Esophagus muscularis mucosa (tissue), 4 donors: ENCODE measurements around the gene PRPF40A. TPM values are rescaled to one million over a fixed set of nuclear protein-coding genes. Genes with fewer than 3 reads are reported as not detected.

Source experiments
- DNase-seq: peaks from one replicate; pipeline ENCODE4 v3.0.0-alpha.2; 2017; ENCODE audit errors: extremely low spot score
- H3K27ac ChIP-seq, 4 donors: fragments of 200-600 bp; sonication (generic); replicated peaks in 1 of 4; 1 replicate in 3 of 4; 2 replicates in 1 of 4; pipeline ENCODE4 v1.5.1; 2016 to 2019; ENCODE audit warnings: mild to moderate bottlenecking in 1 of 4
- H3K27me3 ChIP-seq, 4 donors: fragments of 200-600 bp; sonication (generic); one replicate each; pipeline versions ENCODE4 v1.5.1 to v1.6.0; 2016 to 2019
- H3K36me3 ChIP-seq, 4 donors: fragments of 200-600 bp; sonication (generic); one replicate each; pipeline ENCODE4 v1.5.1; 2016 to 2019
- H3K4me1 ChIP-seq, 4 donors: fragments of 200-600 bp; sonication (generic); one replicate each; pipeline ENCODE4 v1.5.1; 2016 to 2019
- H3K4me3 ChIP-seq, 4 donors: fragments of 200-600 bp; sonication (generic); 1 replicate in 2 of 4; 2 replicates in 2 of 4; pipeline ENCODE4 v1.5.1; 2016 to 2019; ENCODE audit warnings: mild to moderate bottlenecking in 4 of 4, moderate library complexity in 1 of 4
- H3K9me3 ChIP-seq, 4 donors: fragments of 200-600 bp; sonication (generic); 1 replicate in 3 of 4; 2 replicates in 1 of 4; pipeline ENCODE4 v1.5.1; 2016 to 2019
- CTCF ChIP-seq, 3 experiments: fragments of 200-600 bp in 2 of 3; fragments of 450-650 bp in 1 of 3; sonication (generic) in 2 of 3; IDR thresholded peaks; one replicate each; pipeline ENCODE4 v1.5.1; 2017 to 2019; ENCODE audit warnings: antibody characterized with exemption in 3 of 3, mild to moderate bottlenecking in 2 of 3, moderate library complexity in 1 of 3
- EP300 ChIP-seq: sonication (generic); formaldehyde crosslinking; IDR thresholded peaks from one replicate; pipeline ENCODE4 v1.6.1; 2017; ENCODE audit warnings: antibody characterized with exemption
- POLR2A ChIP-seq: fragments of 450-650 bp; IDR thresholded peaks from one replicate; pipeline ENCODE4 v1.6.1; 2017; ENCODE audit warnings: antibody characterized with exemption, moderate library complexity, mild to moderate bottlenecking, low read depth
- POLR2AphosphoS5 ChIP-seq, 2 donors: sonication (generic); formaldehyde crosslinking; IDR thresholded peaks; one replicate each; pipeline ENCODE4 v1.6.1; 2017; ENCODE audit warnings: antibody characterized with exemption in 2 of 2
- whole genome bisulfite sequencing: methylation state at CpG from one replicate; pipeline ENCODE4 v1.1.5; 2018; 5-methylcytosine and 5-hydroxymethylcytosine counted together
- intact Hi-C: fragments of 100-400 bp; cut with DNase I; formaldehyde crosslinking; loops from one replicate; pipeline ENCODE4 v1.15.1; 2023
- total RNA-seq, 4 donors: library from RNA; depleted of rRNA; stranded (reverse); fragments of >200 nt; gene quantifications; one replicate each; pipeline versions ENCODE4 v1.1.0 to v1.2.1, GENCODE V29; 2016

Gene PRPF40A
- total RNA-seq, 4 donors from 2014 or later = 46.1 to 66.1 (median 53.2) TPM

GRCh38 chr2:152617456-152618192 is 99.6 kb downstream of the PRPF40A start:
- Histone ChIP-seq H3K36me3 (peaks cover 5 to 71% (median 35%) of the 10 kb centered on the region in 4 donors), H3K4me1 (peaks cover 0 to 6% (median 5%) of the 10 kb centered on the region in 4 donors), H3K27me3 (no peaks in the 10 kb centered on the region), H3K9me3 (no peaks in the 10 kb centered on the region), H3K4me3 (no peak overlapping the region), H3K27ac (no peak overlapping the region)
- DNase-seq = no peak
- WGBS = 80% methylated on average over 4 of the region's 4 CpGs
- intact Hi-C loops = no loop called here
- TF ChIP-seq POLR2AphosphoS5 (IDR thresholded peaks at IDR 0.05) (no peak), EP300 (no peak), CTCF (IDR thresholded peaks at IDR 0.05) (no peak), POLR2A (no peak)

GRCh38 chr2:152615177-152615576 is 102.1 kb downstream of the PRPF40A start:
- TF ChIP-seq POLR2A = no peak
- no peak for TF ChIP-seq EP300
- no peak for TF ChIP-seq POLR2AphosphoS5 (IDR thresholded peaks at IDR 0.05)
- no peak for TF ChIP-seq CTCF (IDR thresholded peaks at IDR 0.05)
- WGBS = 89% methylated on average over 5 of the region's 5 CpGs
- Histone ChIP-seq H3K9me3 (no peaks in the 10 kb centered on the region), H3K4me3 (no peak overlapping the region), H3K4me1 (peaks cover 8 to 17% (median 13%) of the 10 kb centered on the region in 4 donors), H3K27ac (no peak overlapping the region), H3K27me3 (no peaks in the 10 kb centered on the region), H3K36me3 (peaks cover 5 to 58% (median 32%) of the 10 kb centered on the region in 4 donors)
- intact Hi-C loops = no loop called here
- no peak for DNase-seq

GRCh38 chr2:152613235-152613634 is 104.0 kb downstream of the PRPF40A start:
- Histone ChIP-seq H3K4me3 (no peak overlapping the region), H3K36me3 (peaks cover 5 to 43% (median 20%) of the 10 kb centered on the region in 4 donors), H3K4me1 (peaks cover 5 to 17% (median 13%) of the 10 kb centered on the region in 4 donors), H3K9me3 (no peaks in the 10 kb centered on the region), H3K27ac (no peak overlapping the region), H3K27me3 (no peaks in the 10 kb centered on the region)
- TF ChIP-seq POLR2A (no peak), EP300 (no peak), CTCF (IDR thresholded peaks at IDR 0.05) (no peak), POLR2AphosphoS5 (IDR thresholded peaks at IDR 0.05) (no peak)
- intact Hi-C loops = no loop called here
- no peak for DNase-seq
- WGBS = 86% methylated on average over 2 of the region's 2 CpGs

- 66% methylated on average over 5 of the region's 5 CpGs for WGBS
- no peaks in the 10 kb centered on the region for H3K27me3 ChIP-seq
- no peak for TF ChIP-seq CTCF (IDR thresholded peaks at IDR 0.05)
- TF ChIP-seq POLR2A = no peak
- TF ChIP-seq POLR2AphosphoS5 (IDR thresholded peaks at IDR 0.05) = peak; percentile 38 to 44
- peak overlapping the region; percentile 15 to 49 (median 42) for H3K27ac ChIP-seq
- H3K4me3 ChIP-seq = no peak overlapping the region
- no peak for DNase-seq
- H3K9me3 ChIP-seq = no peaks in the 10 kb centered on the region
- peaks cover 5 to 16% (median 10%) of the 10 kb centered on the region in 4 donors for H3K4me1 ChIP-seq
- intact Hi-C loops = no loop called here
- H3K36me3 ChIP-seq = peaks cover 0 to 32% (median 8%) of the 10 kb centered on the region in 4 donors
Measured at GRCh38 chr2:152611458-152612231, 105.6 kb downstream of the PRPF40A start.
